Common myeloid progenitor, CD34-positive (primary cell): ENCODE data around the gene ACO2.
A peak's percentile ranks its signal among the peaks of the same experiment; 100 is the strongest.

Experiments
- CTCF ChIA-PET: fragments of 350-600 bp; sonication (Branson Sonifier 250); formaldehyde crosslinking; loops from one replicate; lab custom pipeline; 2021; ENCODE audit warnings: antibody characterized with exemption; lab: Charles Lee
- POLR2A ChIA-PET: fragments of 350-600 bp; sonication (Branson Sonifier 250); formaldehyde crosslinking; loops from one replicate; lab custom pipeline; 2021; ENCODE audit warnings: antibody characterized with exemption; lab: Charles Lee
- DNase-seq, 3 donors: peaks; one replicate each; pipeline versions ENCODE4 v3.0.0 to v3.0.0-alpha.2; 2013
- H3K27ac ChIP-seq, 2 experiments: 1 replicate in 1 of 2; 2 replicates in 1 of 2; pipeline ENCODE4 v1.7.0; 2013; ENCODE audit warnings: inconsistent platforms in 2 of 2, low read length in 2 of 2, mild to moderate bottlenecking in 2 of 2, low read depth in 1 of 2, moderate library complexity in 1 of 2; ENCODE audit not compliant: severe bottlenecking in 2 of 2, insufficient read depth in 1 of 2, poor library complexity in 1 of 2
- H3K27me3 ChIP-seq, 5 experiments: replicated peaks in 2 of 5; 1 replicate in 3 of 5; 2 replicates in 2 of 5; pipeline versions ENCODE4 v1.6.1 to v1.7.0; 2013; ENCODE audit warnings: low read length in 4 of 5, mild to moderate bottlenecking in 2 of 5, moderate library complexity in 2 of 5, inconsistent platforms in 1 of 5; ENCODE audit not compliant: insufficient read depth in 5 of 5, control insufficient read depth in 4 of 5
- H3K36me3 ChIP-seq, 4 experiments: 1 replicate in 2 of 4; 2 replicates in 2 of 4; pipeline versions ENCODE4 v1.6.1 to v1.7.0; 2013; ENCODE audit warnings: low read length in 3 of 4, control low read depth in 1 of 4, mild to moderate bottlenecking in 1 of 4; ENCODE audit not compliant: control insufficient read depth in 4 of 4, insufficient read depth in 4 of 4
- H3K4me1 ChIP-seq, 4 experiments: 1 replicate in 3 of 4; 2 replicates in 1 of 4; pipeline versions ENCODE4 v1.6.1 to v1.7.1; 2013; ENCODE audit warnings: low read length in 3 of 4, mild to moderate bottlenecking in 3 of 4, control low read depth in 1 of 4, inconsistent platforms in 1 of 4, moderate library complexity in 1 of 4; ENCODE audit not compliant: control insufficient read depth in 4 of 4, insufficient read depth in 4 of 4; ENCODE audit errors: control extremely low read depth in 1 of 4
- H3K4me3 ChIP-seq, 7 experiments: 1 replicate in 4 of 7; 2 replicates in 3 of 7; pipeline versions ENCODE4 v1.5.1 to v1.7.0; 2013; ENCODE audit warnings: mild to moderate bottlenecking in 7 of 7, low read length in 6 of 7, moderate library complexity in 6 of 7, inconsistent platforms in 2 of 7, low read depth in 2 of 7, control low read depth in 1 of 7; ENCODE audit not compliant: insufficient read depth in 4 of 7, control insufficient read depth in 1 of 7; ENCODE audit errors: extremely low read depth in 1 of 7
- H3K9me3 ChIP-seq, 5 experiments: 1 replicate in 4 of 5; 2 replicates in 1 of 5; pipeline versions ENCODE4 v1.6.1 to v1.7.1; 2013; ENCODE audit warnings: low read length in 4 of 5, mild to moderate bottlenecking in 2 of 5, inconsistent platforms in 1 of 5, low read depth in 1 of 5, moderate library complexity in 1 of 5; ENCODE audit not compliant: control insufficient read depth in 4 of 5, insufficient read depth in 2 of 5; ENCODE audit errors: control extremely low read depth in 1 of 5
- WGBS: methylation state at CpG from one replicate; pipeline ENCODE4 v1.1.5; 2013; ENCODE audit not compliant: insufficient coverage; 5-methylcytosine and 5-hydroxymethylcytosine counted together

ACO2 gene

DNA sequence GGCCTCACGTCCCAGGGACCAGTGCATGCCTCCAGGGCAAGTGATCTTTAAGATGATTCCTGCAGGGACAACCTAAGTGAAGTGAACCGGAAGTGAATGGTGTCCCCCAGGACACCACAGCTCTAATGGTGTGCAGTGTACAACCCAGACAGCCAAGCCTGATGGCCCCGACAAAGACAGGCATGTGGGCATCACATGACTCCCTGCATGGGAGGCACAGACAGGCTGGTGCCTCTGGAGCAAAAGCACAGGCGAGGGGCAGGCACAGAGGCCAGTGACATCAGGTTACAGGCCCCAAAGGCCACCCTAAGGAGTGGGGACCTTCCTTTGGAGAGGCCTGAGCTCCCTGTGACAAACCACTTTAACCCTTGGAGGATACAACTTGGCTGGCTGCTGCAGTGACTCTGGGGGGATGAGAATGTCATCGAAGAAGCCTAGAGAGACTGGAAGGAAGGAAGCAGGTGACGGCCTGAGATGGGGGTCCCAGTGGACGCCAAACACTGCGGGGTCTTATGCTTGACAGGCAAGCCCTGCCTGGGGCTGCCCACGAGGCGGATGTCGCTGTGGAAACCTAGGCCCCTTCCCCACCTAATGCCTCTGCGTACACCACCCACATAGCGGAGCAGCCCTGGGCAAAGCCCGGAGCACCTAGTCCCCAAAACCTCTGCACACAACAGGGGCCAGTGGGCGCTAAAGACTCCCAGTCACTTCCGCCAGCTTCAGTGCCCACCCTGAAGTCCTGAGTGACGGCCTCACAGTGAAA lies 63.0 kb downstream of the ACO2 start:
- H3K4me1 ChIP-seq = no peaks in the 10 kb centered on the region
- ChIA-PET CTCF (interaction anchor here (0.9 to 2.5 kb wide), 6 partner anchors 14 to 130 kb away, joined by 3 to 9 read pairs (median 6); no protein-coding TSS in a partner anchor), POLR2A (no interaction called here)
- DNase-seq = no peak
- WGBS = 95% methylated on average over 16 of the region's 17 CpGs
- H3K36me3 ChIP-seq = peaks cover 15 to 72% (median 50%) of the 10 kb centered on the region in 4 experiments
- H3K27ac ChIP-seq = no peak overlapping the region
- H3K4me3 ChIP-seq = no peak overlapping the region
- no peaks in the 10 kb centered on the region for H3K27me3 ChIP-seq
- no peaks in the 10 kb centered on the region for H3K9me3 ChIP-seq

DNA sequence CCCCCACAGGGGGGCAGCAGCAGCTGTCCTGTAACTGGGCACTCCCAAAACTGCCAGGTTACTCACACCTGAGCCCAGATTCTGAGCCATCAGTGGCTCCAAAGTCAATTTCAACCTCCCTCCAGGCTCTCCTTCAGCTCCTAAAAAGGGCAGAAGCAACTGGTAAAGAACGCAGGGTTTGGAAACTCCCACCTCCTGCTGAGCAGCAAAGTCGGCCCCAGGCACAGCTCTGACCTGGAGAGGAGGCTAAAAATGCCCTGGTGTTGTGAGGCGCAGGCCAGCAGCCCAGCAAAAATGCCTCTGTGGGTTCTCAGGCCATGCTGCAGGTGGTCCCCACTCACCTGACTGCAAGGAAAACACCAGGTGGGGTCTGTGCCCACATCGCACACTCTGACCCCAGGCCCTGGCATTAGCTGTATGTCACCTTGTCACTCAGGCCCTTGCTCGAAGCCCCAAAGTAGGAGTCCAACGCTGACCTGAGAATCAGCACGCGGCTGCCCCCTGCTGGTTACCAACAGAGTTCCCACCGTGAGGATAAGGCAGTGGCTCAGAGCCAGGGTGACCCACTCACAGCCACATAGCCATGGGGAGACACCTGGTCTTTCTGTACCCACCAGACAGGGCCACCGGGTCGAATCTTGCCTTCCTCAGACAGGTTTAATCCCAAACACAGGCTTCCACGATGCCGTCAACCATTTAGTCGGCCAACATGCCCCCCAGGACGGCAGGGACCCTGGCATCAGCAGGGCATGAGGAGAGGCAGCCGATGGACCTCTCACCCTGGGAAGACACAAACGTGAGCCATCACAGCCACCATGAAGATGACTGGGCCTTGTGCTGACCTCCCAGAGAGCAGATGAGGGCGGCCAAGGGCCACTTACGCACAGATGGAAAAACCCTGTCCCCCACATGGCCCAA lies 64.2 kb downstream of the ACO2 start:
- H3K4me3 ChIP-seq = no peak overlapping the region
- no peaks in the 10 kb centered on the region for H3K4me1 ChIP-seq
- peak; percentile 47 to 70 (median 61) for DNase-seq
- ChIA-PET POLR2A (no interaction called here), CTCF (interaction anchor here (1.2 to 2.5 kb wide), 7 partner anchors 16 to 131 kb away, joined by 3 to 11 read pairs (median 6); partner anchors contain the start of gene PMM1)
- no peaks in the 10 kb centered on the region for H3K9me3 ChIP-seq
- no peak overlapping the region for H3K27ac ChIP-seq
- no peaks in the 10 kb centered on the region for H3K27me3 ChIP-seq
- H3K36me3 ChIP-seq = peaks cover 16 to 66% (median 44%) of the 10 kb centered on the region in 4 experiments
- 74% methylated on average over 19 of the region's 19 CpGs for WGBS

DNA sequence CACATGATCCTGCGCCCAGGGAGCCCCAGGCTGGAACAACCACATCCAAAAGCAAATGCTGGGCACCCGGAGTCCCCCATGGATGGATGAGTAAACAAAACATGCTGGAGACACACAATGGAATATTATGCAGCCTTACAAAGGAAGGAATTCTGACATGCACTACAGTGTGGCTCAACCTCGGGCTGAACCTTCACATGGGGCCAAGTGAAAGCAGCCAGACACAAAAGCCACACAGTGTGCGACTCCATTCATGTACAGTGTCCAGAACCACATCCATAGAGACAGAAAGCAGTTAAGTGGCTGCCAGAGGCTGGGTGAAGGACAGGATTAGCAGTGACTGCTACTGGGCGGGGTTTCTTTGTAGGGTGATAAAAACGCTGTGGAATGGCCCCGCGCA lies 65.3 kb downstream of the ACO2 start:
- POLR2A ChIA-PET = no interaction called here
- Histone ChIP-seq H3K27ac (no peak overlapping the region), H3K36me3 (peaks cover 14 to 63% (median 40%) of the 10 kb centered on the region in 4 experiments), H3K4me3 (no peak overlapping the region), H3K27me3 (no peaks in the 10 kb centered on the region), H3K9me3 (no peaks in the 10 kb centered on the region), H3K4me1 (no peaks in the 10 kb centered on the region)
- CTCF ChIA-PET = no interaction called here
- WGBS = 100% methylated on average over 6 of the region's 8 CpGs
- DNase-seq = no peak

DNA sequence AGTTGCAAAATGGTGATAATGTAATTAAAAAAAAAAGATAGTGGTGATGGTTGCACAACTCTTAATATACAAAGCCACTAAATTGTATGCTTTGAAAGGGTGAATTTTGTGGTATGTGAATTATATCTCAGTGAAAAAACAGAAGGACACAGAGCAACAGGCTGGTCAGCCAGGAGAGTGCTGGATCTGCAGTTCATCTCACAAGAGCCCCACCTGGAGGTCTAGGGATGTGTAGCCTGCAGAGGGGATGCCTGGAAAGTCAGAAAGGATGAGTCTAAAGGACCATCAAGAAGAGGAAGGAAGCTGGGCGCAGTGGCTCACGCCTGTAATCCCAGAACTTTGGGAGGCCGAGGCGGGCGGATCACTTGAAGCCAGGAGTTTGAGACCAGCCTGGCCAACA lies 66.3 kb downstream of the ACO2 start:
- 80% methylated on average over 1 of the region's 5 CpGs for WGBS
- ChIA-PET CTCF (interaction anchor here (1.6 kb wide), 1 partner anchor 131 kb away, joined by 6 read pairs; no protein-coding TSS in a partner anchor), POLR2A (interaction anchor here (0.6 kb wide), 1 partner anchor 12 kb away, joined by 4 read pairs; no protein-coding TSS in a partner anchor)
- Histone ChIP-seq H3K9me3 (no peaks in the 10 kb centered on the region), H3K4me3 (no peak overlapping the region), H3K27me3 (no peaks in the 10 kb centered on the region), H3K27ac (no peak overlapping the region), H3K36me3 (peaks cover 12 to 65% (median 41%) of the 10 kb centered on the region in 4 experiments), H3K4me1 (no peaks in the 10 kb centered on the region)
- DNase-seq = no peak

DNA sequence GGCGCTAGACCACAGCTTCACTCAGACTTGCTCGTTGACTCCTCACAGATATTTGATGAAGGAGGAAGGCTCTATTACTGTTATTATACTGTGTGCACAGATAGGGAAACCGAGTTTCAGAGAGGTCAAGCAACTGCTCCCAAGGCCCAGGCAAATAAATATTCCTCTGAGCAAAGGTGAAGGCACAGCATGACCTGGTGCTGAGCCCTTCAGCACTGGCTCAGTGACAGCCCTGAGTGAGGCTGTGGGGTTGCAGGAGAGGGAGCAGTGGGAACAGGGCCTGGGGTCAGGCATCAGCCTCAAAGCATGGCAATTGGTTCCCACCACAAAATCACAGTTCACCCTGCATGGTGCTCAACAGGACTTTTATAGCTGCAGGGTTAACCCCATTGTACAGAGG lies 68.3 kb downstream of the ACO2 start:
- H3K4me1 ChIP-seq = peaks cover 0 to under 1% (median 0%) of the 10 kb centered on the region in 4 experiments
- DNase-seq = no peak
- WGBS = 77% methylated on average over 2 of the region's 3 CpGs
- peaks cover 11 to 57% (median 32%) of the 10 kb centered on the region in 4 experiments for H3K36me3 ChIP-seq
- H3K27ac ChIP-seq = no peak overlapping the region
- CTCF ChIA-PET = interaction anchor here (0.6 to 1.3 kb wide), 4 partner anchors 10 to 406 kb away, joined by 3 read pairs; no protein-coding TSS in a partner anchor
- no peak overlapping the region for H3K4me3 ChIP-seq
- H3K27me3 ChIP-seq = no peaks in the 10 kb centered on the region
- POLR2A ChIA-PET = interaction anchor here (0.7 kb wide), 1 partner anchor 19 kb away, joined by 4 read pairs; no protein-coding TSS in a partner anchor
- no peaks in the 10 kb centered on the region for H3K9me3 ChIP-seq

DNA sequence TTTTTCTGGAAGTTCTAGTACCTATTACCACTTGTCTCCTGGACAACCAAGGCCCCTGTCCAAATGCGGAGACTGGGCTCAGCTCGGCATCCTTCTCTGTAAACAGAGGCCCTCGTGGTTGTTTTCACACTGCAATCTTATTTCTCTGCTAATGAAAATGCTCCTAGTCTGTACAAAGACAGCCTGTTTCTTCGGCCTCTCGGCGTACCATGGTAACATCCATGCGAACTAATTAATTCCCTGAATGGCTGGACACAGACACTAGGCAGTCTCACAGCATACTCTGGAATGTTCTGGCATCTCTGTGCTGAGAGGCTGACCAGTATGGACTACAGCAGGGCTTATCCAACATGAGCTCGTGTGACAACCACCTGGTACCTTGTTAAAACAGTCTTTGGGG lies 69.7 kb downstream of the ACO2 start:
- POLR2A ChIA-PET = interaction anchor here (0.6 kb wide), 1 partner anchor 30 kb away, joined by 5 read pairs; no protein-coding TSS in a partner anchor
- H3K4me3 ChIP-seq = no peak overlapping the region
- H3K4me1 ChIP-seq = peaks cover 2 to 13% (median 9%) of the 10 kb centered on the region in 4 experiments
- no peak overlapping the region for H3K27ac ChIP-seq
- H3K9me3 ChIP-seq = no peaks in the 10 kb centered on the region
- over 99% methylated on average over 8 of the region's 8 CpGs for WGBS
- peaks cover 5 to 43% (median 25%) of the 10 kb centered on the region in 4 experiments for H3K36me3 ChIP-seq
- no peak for DNase-seq
- no peaks in the 10 kb centered on the region for H3K27me3 ChIP-seq
- CTCF ChIA-PET = interaction anchor here (1.3 to 1.6 kb wide), 2 partner anchors 19 to 132 kb away, joined by 3 to 4 read pairs; no protein-coding TSS in a partner anchor
